ENCODE results near the gene TEX52.

TEX52 gene

GRCh38 chr12:2893007-2893406 is 36.2 kb upstream of the TEX52 start:
- TF ChIP-seq CTCF (IDR thresholded peaks at IDR 0.05; ENCODE audit: extremely low read depth, missing control alignments), result no peak
- DNase-seq (ENCODE audit: low spot score), result no peak

- no peak for TF ChIP-seq CTCF (IDR thresholded peaks at IDR 0.05; ENCODE audit: extremely low read depth, missing control alignments)
- no peak for DNase-seq (ENCODE audit: low spot score)
These were observed 35.4 kb upstream of the TEX52 start for GRCh38 chr12:2892246-2892645.

GRCh38 chr12:2891240-2892053 is 34.6 kb upstream of the TEX52 start:
- TF ChIP-seq CTCF (IDR thresholded peaks at IDR 0.05; ENCODE audit: extremely low read depth, missing control alignments), result no peak
- DNase-seq (ENCODE audit: low spot score), result no peak

GRCh38 chr12:2890388-2891239 is 33.8 kb upstream of the TEX52 start, which contains the start of gene TULP3:
TULP3 (plus strand) TSS chr12:2890891; CDS start chr12:2890948, 57 bp downstream.
- DNase-seq (ENCODE audit: low spot score), result peak; percentile 94
- TF ChIP-seq CTCF (IDR thresholded peaks at IDR 0.05; ENCODE audit: extremely low read depth, missing control alignments), result no peak

GRCh38 chr12:2890001-2890387 is 33.2 kb upstream of the TEX52 start:
- no peak for DNase-seq (ENCODE audit: low spot score)
- TF ChIP-seq CTCF (IDR thresholded peaks at IDR 0.05; ENCODE audit: extremely low read depth, missing control alignments), result no peak

GRCh38 chr12:2886768-2887450 is 30.1 kb upstream of the TEX52 start:
- no peak for TF ChIP-seq CTCF (IDR thresholded peaks at IDR 0.05; ENCODE audit: extremely low read depth, missing control alignments)
- no peak for DNase-seq (ENCODE audit: low spot score)

All from GM20000 (cell line).